Smooth muscle cell (in vitro differentiated cells): Measurements from ENCODE around the gene SIM2. TPM values are rescaled to one million over a fixed set of nuclear protein-coding genes. Genes with fewer than 3 reads are reported as not detected.

Source experiments
- DNase-seq: peaks from one replicate; lab custom pipeline; 2025; ENCODE audit not compliant: unreplicated experiment; lab: John Stamatoyannopoulos, UW
- H2AFZ ChIP-seq: fragments of 200-600 bp; sonication (generic); 2 replicates; pipeline ENCODE4 v1.6.0; 2016; ENCODE audit warnings: antibody characterized with exemption, low read depth, mild to moderate bottlenecking
- H3F3A ChIP-seq: fragments of 200-600 bp; sonication (generic); 2 replicates; pipeline ENCODE4 v1.6.0; 2017; ENCODE audit warnings: antibody characterized with exemption, low read depth
- H3K27ac ChIP-seq: fragments of 200-600 bp; sonication (generic); 2 replicates; pipeline ENCODE4 v1.5.1; 2016; ENCODE audit warnings: low read depth, mild to moderate bottlenecking
- H3K27me3 ChIP-seq: fragments of 200-600 bp; sonication (generic); 2 replicates; pipeline ENCODE4 v1.6.1; 2016; ENCODE audit warnings: low read depth, mild to moderate bottlenecking
- H3K36me3 ChIP-seq: fragments of 200-600 bp; sonication (generic); 2 replicates; pipeline ENCODE4 v1.5.1; 2016; ENCODE audit warnings: low read depth
- H3K4me1 ChIP-seq: fragments of 200-600 bp; sonication (generic); 2 replicates; pipeline ENCODE4 v1.5.1; 2016; ENCODE audit warnings: low read depth
- H3K4me2 ChIP-seq: fragments of 200-600 bp; sonication (generic); 2 replicates; pipeline ENCODE4 v1.6.0; 2016; ENCODE audit warnings: mild to moderate bottlenecking
- H3K4me3 ChIP-seq: fragments of 200-600 bp; sonication (generic); 2 replicates; pipeline ENCODE4 v1.5.1; 2016; ENCODE audit warnings: mild to moderate bottlenecking
- H3K79me2 ChIP-seq: fragments of 200-600 bp; sonication (generic); 2 replicates; pipeline ENCODE4 v1.6.0; 2016; ENCODE audit warnings: low read depth, mild to moderate bottlenecking
- H3K9ac ChIP-seq: fragments of 200-600 bp; sonication (generic); 2 replicates; pipeline ENCODE4 v1.6.0; 2016; ENCODE audit warnings: low read depth
- H3K9me3 ChIP-seq: fragments of 200-600 bp; sonication (generic); replicated peaks from 2 replicates; pipeline ENCODE4 v1.5.1; 2016; ENCODE audit warnings: low read depth
- H4K20me1 ChIP-seq: fragments of 200-600 bp; sonication (generic); 2 replicates; pipeline ENCODE4 v1.6.0; 2016; ENCODE audit warnings: low read depth
- WGBS: methylation state at CpG from one replicate; pipeline ENCODE4 v1.1.7; 2016; ENCODE audit warnings: low lambda C conversion rate; 5-methylcytosine and 5-hydroxymethylcytosine counted together
- polyA plus RNA-seq: library from polyadenylated mRNA; unstranded; fragments of >200 nt; fragmentation: Nextera tagmentation; extraction: Ambion mirVana; gene quantifications from 2 replicates; pipeline ENCODE4 v1.2.1, GENCODE V29; 2016
- total RNA-seq: library from RNA; depleted of rRNA; stranded (reverse); fragments of >200 nt; gene quantifications from 2 replicates; pipeline ENCODE4 v1.2.3, GENCODE V29; 2014
- TF ChIP-seq, protein P1 (sequence below): fragments of 200-600 bp; sonication (generic); IDR thresholded peaks from 2 replicates; pipeline ENCODE4 v1.5.1; 2017; ENCODE audit warnings: borderline replicate concordance, mild to moderate bottlenecking, antibody characterized with exemption; ENCODE audit not compliant: insufficient read depth, poor library complexity, severe bottlenecking

SIM2 gene
- total and polyA plus RNA-seq, 2 experiments from 2014 or later = 0.25 TPM; not detected in 1

DNA sequence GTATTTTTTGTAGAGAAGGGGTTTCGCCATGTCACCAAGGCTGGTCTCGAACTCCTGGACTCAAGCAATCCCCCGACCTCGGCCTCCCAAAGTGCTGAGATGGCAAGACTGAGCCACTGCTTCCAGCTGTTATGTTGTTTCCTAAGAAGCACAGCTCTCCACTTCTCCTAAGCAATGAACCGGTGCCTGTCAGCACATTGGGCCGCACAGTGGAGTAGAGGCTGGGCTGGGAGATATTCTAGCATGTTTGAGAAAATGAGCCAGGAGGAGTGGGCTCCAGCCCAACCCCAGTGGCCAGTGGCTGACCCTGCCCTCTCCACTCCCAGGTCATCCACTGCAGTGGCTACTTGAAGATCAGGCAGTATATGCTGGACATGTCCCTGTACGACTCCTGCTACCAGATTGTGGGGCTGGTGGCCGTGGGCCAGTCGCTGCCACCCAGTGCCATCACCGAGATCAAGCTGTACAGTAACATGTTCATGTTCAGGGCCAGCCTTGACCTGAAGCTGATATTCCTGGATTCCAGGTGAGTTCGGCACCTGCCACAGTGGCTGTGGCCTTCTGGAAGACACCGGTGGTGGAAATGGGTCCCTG is 27.0 kb downstream of the SIM2 start:
- Histone ChIP-seq H3K9me3 (no peaks in the 10 kb centered on the region), H4K20me1 (no peaks in the 10 kb centered on the region), H3K4me3 (no peak overlapping the region), H2AFZ (no peak overlapping the region), H3K79me2 (no peaks in the 10 kb centered on the region), H3K27me3 (peaks cover 3% of the 10 kb centered on the region), H3K4me2 (no peak overlapping the region), H3K36me3 (no peaks in the 10 kb centered on the region), H3F3A (no peaks in the 10 kb centered on the region), H3K27ac (no peak overlapping the region), H3K9ac (no peak overlapping the region), H3K4me1 (no peaks in the 10 kb centered on the region)
- TF ChIP-seq, protein P1, sequence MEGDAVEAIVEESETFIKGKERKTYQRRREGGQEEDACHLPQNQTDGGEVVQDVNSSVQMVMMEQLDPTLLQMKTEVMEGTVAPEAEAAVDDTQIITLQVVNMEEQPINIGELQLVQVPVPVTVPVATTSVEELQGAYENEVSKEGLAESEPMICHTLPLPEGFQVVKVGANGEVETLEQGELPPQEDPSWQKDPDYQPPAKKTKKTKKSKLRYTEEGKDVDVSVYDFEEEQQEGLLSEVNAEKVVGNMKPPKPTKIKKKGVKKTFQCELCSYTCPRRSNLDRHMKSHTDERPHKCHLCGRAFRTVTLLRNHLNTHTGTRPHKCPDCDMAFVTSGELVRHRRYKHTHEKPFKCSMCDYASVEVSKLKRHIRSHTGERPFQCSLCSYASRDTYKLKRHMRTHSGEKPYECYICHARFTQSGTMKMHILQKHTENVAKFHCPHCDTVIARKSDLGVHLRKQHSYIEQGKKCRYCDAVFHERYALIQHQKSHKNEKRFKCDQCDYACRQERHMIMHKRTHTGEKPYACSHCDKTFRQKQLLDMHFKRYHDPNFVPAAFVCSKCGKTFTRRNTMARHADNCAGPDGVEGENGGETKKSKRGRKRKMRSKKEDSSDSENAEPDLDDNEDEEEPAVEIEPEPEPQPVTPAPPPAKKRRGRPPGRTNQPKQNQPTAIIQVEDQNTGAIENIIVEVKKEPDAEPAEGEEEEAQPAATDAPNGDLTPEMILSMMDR = no peak
- no peak for DNase-seq
- 97% methylated on average over 12 of the region's 12 CpGs for WGBS

DNA sequence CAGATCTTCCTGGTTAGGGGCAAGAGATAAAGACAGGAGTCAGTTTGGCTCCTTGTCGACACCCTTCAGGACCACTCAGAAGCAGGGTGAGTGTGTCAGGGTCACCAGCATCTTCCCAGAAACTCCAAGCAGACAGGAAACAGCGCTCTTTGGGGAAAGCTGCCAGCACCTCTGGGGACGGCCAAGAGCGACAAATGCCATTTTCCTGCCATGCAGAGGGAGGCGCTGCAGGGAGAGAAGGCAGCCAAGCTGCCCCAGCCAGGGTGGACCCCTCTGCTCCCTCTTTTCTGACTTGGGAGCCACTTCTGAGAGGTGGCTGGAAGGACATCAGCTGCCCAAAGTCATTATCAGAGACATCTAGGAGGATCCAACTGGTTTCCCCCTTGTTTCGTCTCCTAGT is 29.0 kb downstream of the SIM2 start:
- WGBS = 86% methylated on average over 6 of the region's 6 CpGs

DNA sequence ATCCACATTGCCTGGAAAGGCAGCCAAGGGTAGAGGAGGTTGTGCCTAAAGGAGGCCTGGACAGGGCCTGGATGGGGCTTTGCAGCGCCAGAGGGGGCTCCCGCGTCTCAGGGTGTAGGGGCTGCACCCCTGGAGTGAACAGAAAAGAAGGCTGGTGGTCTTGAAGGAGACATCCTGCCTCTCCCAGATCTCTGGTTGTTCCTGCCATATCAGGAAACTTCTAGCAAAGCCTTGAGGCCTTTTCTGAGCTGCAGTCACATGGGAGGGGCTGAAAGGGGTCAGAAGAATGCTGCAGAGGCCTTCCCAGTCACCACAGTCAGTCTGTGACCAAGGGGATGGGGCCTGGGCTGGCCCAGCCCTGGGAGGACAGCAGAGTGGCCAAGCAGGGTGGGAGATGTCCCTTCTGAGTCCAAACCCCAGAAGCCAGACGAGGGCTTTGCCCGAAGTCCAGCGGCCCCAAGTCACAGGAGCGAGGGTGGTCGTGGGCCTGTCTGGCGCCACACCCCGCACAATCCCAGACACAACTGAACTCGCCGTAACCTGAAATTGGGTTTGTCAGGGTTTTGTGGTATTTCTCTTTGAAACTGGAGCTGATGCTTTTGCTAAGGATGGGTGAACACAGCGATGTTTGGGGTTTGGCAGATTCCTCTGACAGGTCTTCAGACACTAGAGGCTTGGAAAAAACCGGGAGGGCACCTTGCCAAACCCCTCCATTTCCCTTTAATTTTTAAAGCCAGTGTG is 29.6 kb downstream of the SIM2 start:
- Histone ChIP-seq H3K9me3 (no peaks in the 10 kb centered on the region), H3K27me3 (peaks cover 3% of the 10 kb centered on the region), H3K27ac (no peak overlapping the region), H3F3A (no peaks in the 10 kb centered on the region), H2AFZ (no peak overlapping the region), H3K36me3 (no peaks in the 10 kb centered on the region), H3K79me2 (no peaks in the 10 kb centered on the region), H3K9ac (no peak overlapping the region), H4K20me1 (no peaks in the 10 kb centered on the region), H3K4me1 (no peaks in the 10 kb centered on the region), H3K4me3 (no peak overlapping the region), H3K4me2 (no peak overlapping the region)
- no peak for DNase-seq
- WGBS = 93% methylated on average over 14 of the region's 14 CpGs
- TF ChIP-seq, protein P1 = no peak

More for the DNA sequence above, 29.0 kb downstream of the SIM2 start:
- H3K27ac ChIP-seq = no peak overlapping the region
- H3K4me1 ChIP-seq = no peaks in the 10 kb centered on the region
- H3F3A ChIP-seq = no peaks in the 10 kb centered on the region
- H2AFZ ChIP-seq = no peak overlapping the region
- DNase-seq = no peak
- no peak overlapping the region for H3K4me2 ChIP-seq
- no peaks in the 10 kb centered on the region for H3K9me3 ChIP-seq
- peaks cover 3% of the 10 kb centered on the region for H3K27me3 ChIP-seq
- H4K20me1 ChIP-seq = no peaks in the 10 kb centered on the region
- no peak overlapping the region for H3K4me3 ChIP-seq
- no peak overlapping the region for H3K9ac ChIP-seq
- no peaks in the 10 kb centered on the region for H3K36me3 ChIP-seq
- H3K79me2 ChIP-seq = no peaks in the 10 kb centered on the region
- TF ChIP-seq, protein P1 = no peak
